Measurements from ENCODE around the gene ALG9. TPM values are rescaled to one million over a fixed set of nuclear protein-coding genes. Genes with fewer than 3 reads are reported as not detected.

Gene ALG9
- total RNA-seq, 1 donor from 2014 or later, result 12.4 TPM

- ATAC-seq (ENCODE audit: poor library complexity) (no peak), DNase-seq (no peak)
- intact Hi-C loops (cut with DNase I), result no loop called here
These were observed 111.5 kb downstream of the ALG9 start for GRCh38 chr11:111759778-111760407.

GRCh38 chr11:111759376-111759775 is 112.0 kb downstream of the ALG9 start:
- intact Hi-C loops (cut with DNase I), result no loop called here
- DNase-seq (no peak), ATAC-seq (ENCODE audit: poor library complexity) (peak; percentile 38)

GRCh38 chr11:111756097-111756496 is 115.3 kb downstream of the ALG9 start:
- DNase-seq, result no peak
- intact Hi-C loops (cut with DNase I), result no loop called here
- no peak for ATAC-seq (ENCODE audit: poor library complexity)

- DNase-seq (no peak), ATAC-seq (ENCODE audit: poor library complexity) (no peak)
- intact Hi-C loops (cut with DNase I), result no loop called here
These were observed 121.7 kb downstream of the ALG9 start for GRCh38 chr11:111749646-111750045.

GRCh38 chr11:111748035-111748804 is 123.2 kb downstream of the ALG9 start:
- intact Hi-C loops (cut with DNase I), result no loop called here
- ATAC-seq (ENCODE audit: poor library complexity) (no peak), DNase-seq (no peak)

GRCh38 chr11:111745719-111746504 is 125.5 kb downstream of the ALG9 start:
- ATAC-seq (ENCODE audit: poor library complexity), result no peak
- intact Hi-C loops (cut with DNase I), result no loop called here

GRCh38 chr11:111743700-111744099 is 127.7 kb downstream of the ALG9 start:
- intact Hi-C loops (cut with DNase I), result no loop called here
- no peak for ATAC-seq (ENCODE audit: poor library complexity)
- DNase-seq, result no peak

More at GRCh38 chr11:111745719-111746504, 125.5 kb downstream of the ALG9 start:
- no peak for DNase-seq

GRCh38 chr11:111741751-111742150 is 129.6 kb downstream of the ALG9 start:
- DNase-seq (no peak), ATAC-seq (ENCODE audit: poor library complexity) (no peak)
- intact Hi-C loops (cut with DNase I), result no loop called here

GRCh38 chr11:111739299-111739698 is 132.1 kb downstream of the ALG9 start:
- ATAC-seq (ENCODE audit: poor library complexity) (no peak), DNase-seq (no peak)
- intact Hi-C loops (cut with DNase I), result no loop called here

GRCh38 chr11:111737444-111738210 is 133.8 kb downstream of the ALG9 start:
- intact Hi-C loops (cut with DNase I), result no loop called here
- peak; percentile 11 for ATAC-seq (ENCODE audit: poor library complexity)
- DNase-seq, result no peak

- intact Hi-C loops (cut with DNase I), result no loop called here
- no peak for ATAC-seq (ENCODE audit: poor library complexity)
- DNase-seq, result no peak
These were observed 134.5 kb downstream of the ALG9 start for GRCh38 chr11:111736621-111737443.

Other genes with a start within 250 kb of the ALG9 start
- gene PPP2R1B, start 105.2 kb downstream of the ALG9 start, total RNA-seq, result 7.7 TPM
- gene FDXACB1, start 7.6 kb upstream of the ALG9 start, total RNA-seq, result 0.86 TPM
- gene CFAP68, start 8.0 kb upstream of the ALG9 start, total RNA-seq, result 32.4 TPM
- 6,403 TPM for gene CRYAB, start 40.2 kb upstream of the ALG9 start, total RNA-seq
- 42.4 TPM for gene HSPB2, start 41.2 kb upstream of the ALG9 start, total RNA-seq
- gene C11orf52, start 47.3 kb upstream of the ALG9 start, total RNA-seq, result 1.7 TPM
- 19.3 TPM for gene DIXDC1, start 65.8 kb upstream of the ALG9 start, total RNA-seq
- gene DLAT, start 153.8 kb upstream of the ALG9 start, total RNA-seq, result 154 TPM
- 1.3 TPM for gene PIH1D2, start 202.4 kb upstream of the ALG9 start, total RNA-seq
- 6.5 TPM for gene NKAPD1, start 202.7 kb upstream of the ALG9 start, total RNA-seq
- 173 TPM for gene TIMM8B, start 215.2 kb upstream of the ALG9 start, total RNA-seq
- gene SDHD, start 215.3 kb upstream of the ALG9 start, total RNA-seq, result 255 TPM